Stomach smooth muscle (tissue), 2 donors: ENCODE results near the gene METTL23.

Experiments
- H3K27ac ChIP-seq: one replicate; pipeline ENCODE4 v1.7.0; 2013; ENCODE audit warnings: mild to moderate bottlenecking, low read length, inconsistent platforms
- H3K27me3 ChIP-seq, 2 donors: one replicate each; pipeline ENCODE4 v1.7.0; 2013; ENCODE audit warnings: low read length in 2 of 2; ENCODE audit not compliant: insufficient read depth in 2 of 2, control insufficient read depth in 1 of 2
- H3K36me3 ChIP-seq, 2 donors: one replicate each; pipeline ENCODE4 v1.7.0; 2013; ENCODE audit warnings: low read length in 2 of 2; ENCODE audit not compliant: control insufficient read depth in 2 of 2, insufficient read depth in 2 of 2
- H3K4me1 ChIP-seq: one replicate; pipeline ENCODE4 v1.7.0; 2013; ENCODE audit warnings: low read length; ENCODE audit not compliant: control insufficient read depth, insufficient read depth
- H3K4me3 ChIP-seq, 2 donors: one replicate each; pipeline ENCODE4 v1.7.0; 2013; ENCODE audit warnings: low read length in 2 of 2
- H3K9ac ChIP-seq, 2 donors: one replicate each; pipeline ENCODE4 v1.7.0; 2013; ENCODE audit warnings: low read length in 2 of 2, mild to moderate bottlenecking in 1 of 2
- H3K9me3 ChIP-seq, 2 donors: one replicate each; pipeline ENCODE4 v1.7.0; 2013; ENCODE audit warnings: low read length in 2 of 2; ENCODE audit not compliant: control insufficient read depth in 2 of 2
- donor health status: healthy.
- donor health status: Pancreatic carcinoma.

Gene METTL23

DNA sequence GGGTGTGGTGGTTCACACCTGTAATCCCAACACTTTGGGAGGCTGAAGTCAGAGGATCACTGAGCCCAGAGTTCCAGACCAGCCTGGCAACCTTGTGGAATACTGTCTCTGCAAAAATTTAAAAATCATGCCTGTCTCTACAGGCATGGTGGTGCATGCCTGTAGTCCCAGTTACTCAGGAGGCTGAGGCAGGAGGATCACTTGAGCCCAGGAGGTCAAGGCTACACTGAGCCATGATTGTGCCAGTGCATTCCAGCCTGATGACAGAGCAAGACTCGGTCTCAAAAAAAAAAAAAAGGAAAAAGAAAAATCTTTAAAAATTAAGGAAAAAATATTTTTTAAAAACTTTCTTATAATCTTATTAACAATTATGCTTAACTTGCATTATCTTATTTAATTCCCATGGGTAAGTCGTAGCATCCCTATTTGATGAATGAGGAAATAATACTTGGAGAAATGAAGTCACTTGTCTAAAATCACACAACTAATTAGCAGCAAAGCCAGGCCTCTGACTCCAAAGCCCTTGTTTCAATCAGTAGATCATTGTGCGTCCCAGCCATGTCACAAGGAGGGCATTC lies 24.9 kb downstream of the METTL23 start:
- H3K27ac ChIP-seq, result no peak overlapping the region
- H3K4me1 ChIP-seq, result no peaks in the 10 kb centered on the region
- H3K9me3 ChIP-seq, result no peaks in the 10 kb centered on the region
- no peak overlapping the region for H3K9ac ChIP-seq
- no peaks in the 10 kb centered on the region for H3K27me3 ChIP-seq
- peaks cover 9 to 13% of the 10 kb centered on the region in 2 donors for H3K36me3 ChIP-seq
- H3K4me3 ChIP-seq, result no peak overlapping the region

DNA sequence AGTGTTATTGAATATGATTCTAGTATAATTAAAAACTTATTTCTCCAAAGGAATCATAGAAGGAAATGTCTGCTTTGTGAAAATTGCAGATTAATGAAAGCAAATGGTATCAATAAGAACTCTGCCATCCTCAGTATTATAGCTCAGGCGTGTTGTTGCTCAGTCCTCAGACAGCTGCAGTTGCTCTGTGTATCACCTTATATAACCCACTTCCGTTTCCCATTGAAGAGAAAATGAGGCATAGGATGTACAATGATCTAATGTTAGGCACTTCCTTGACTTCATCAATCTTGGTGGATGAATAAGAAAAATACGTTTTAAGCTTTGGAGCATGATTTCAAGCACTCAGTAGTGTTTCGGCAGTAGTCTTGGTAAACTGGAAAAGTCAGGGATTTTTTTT lies 25.4 kb downstream of the METTL23 start:
- Histone ChIP-seq H3K4me1 (no peaks in the 10 kb centered on the region), H3K9me3 (no peaks in the 10 kb centered on the region), H3K36me3 (peaks cover 10 to 15% of the 10 kb centered on the region in 2 donors), H3K27ac (no peak overlapping the region), H3K9ac (no peak overlapping the region), H3K4me3 (no peak overlapping the region), H3K27me3 (no peaks in the 10 kb centered on the region)

DNA sequence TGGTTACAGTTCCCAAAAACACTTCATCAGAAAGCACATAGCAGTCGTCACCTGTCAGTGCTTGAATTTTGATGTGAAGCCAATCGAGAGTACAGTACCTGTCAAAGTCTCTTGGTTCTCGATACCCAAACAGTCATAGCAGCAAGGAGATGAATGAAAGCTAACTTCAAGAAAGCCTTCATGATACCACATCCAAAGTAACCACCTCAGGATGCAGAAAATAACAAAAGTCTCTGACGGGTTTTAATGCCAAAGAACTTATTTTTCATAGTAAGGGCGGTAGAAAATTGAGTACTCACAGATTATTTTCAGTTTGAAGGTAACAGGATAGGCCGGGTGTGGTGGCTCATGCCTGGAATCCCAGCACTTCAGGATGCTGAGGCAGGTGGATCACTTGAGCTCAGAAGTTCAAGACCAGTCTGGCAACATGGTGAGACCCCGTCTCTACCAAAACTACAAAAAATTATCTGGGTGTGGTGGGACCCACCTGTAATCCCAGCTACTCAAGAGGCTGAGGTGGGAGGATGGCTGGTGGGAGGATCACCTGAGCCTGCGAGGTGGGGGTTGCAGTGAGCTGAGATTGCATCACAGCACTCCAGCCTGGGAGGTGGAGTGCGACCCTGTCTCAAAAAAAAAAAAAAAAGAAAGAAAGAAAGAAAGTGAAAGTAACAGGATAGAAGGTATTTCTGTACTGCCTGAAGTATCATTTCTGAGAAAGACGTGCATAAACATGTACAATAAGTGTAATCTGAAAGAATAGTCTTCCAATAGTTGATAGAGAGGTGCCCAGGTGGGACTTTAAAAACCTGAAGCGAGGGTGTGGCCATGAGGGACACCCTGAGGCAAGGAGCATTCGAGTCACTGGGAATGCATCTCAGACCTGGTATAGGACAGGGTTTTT lies 26.7 kb downstream of the METTL23 start:
- Histone ChIP-seq H3K9ac (no peak overlapping the region), H3K27ac (no peak overlapping the region)

DNA sequence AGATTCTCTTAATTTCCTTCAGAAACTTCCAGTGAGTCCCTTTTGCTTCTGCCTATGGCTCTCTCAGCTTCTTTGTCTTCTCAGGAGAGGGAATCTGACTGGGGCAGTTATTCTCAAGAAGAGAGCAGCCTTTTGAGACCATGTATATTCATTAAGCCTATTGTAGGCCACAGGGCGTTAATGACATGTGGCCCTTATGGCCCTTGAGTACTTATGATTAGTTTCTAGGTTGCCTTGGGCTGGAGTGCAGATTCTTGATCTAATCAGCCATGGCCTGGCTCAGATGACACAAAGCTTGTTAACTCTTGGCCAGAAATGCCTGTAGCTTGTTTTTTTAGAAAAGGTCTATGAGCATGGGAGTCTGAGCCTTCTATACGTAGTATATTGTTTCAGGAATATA lies 28.6 kb downstream of the METTL23 start:
- no peak overlapping the region for H3K4me3 ChIP-seq
- H3K9me3 ChIP-seq, result no peaks in the 10 kb centered on the region
- H3K27me3 ChIP-seq, result no peaks in the 10 kb centered on the region
- H3K36me3 ChIP-seq, result peaks cover 10 to 13% of the 10 kb centered on the region in 2 donors
- no peak overlapping the region for H3K27ac ChIP-seq
- H3K9ac ChIP-seq, result no peak overlapping the region
- no peaks in the 10 kb centered on the region for H3K4me1 ChIP-seq

More for the DNA sequence above, 26.7 kb downstream of the METTL23 start:
- peaks cover 13 to 17% of the 10 kb centered on the region in 2 donors for H3K36me3 ChIP-seq
- H3K27me3 ChIP-seq, result no peaks in the 10 kb centered on the region
- no peaks in the 10 kb centered on the region for H3K9me3 ChIP-seq
- no peak overlapping the region for H3K4me3 ChIP-seq
- H3K4me1 ChIP-seq, result no peaks in the 10 kb centered on the region

DNA sequence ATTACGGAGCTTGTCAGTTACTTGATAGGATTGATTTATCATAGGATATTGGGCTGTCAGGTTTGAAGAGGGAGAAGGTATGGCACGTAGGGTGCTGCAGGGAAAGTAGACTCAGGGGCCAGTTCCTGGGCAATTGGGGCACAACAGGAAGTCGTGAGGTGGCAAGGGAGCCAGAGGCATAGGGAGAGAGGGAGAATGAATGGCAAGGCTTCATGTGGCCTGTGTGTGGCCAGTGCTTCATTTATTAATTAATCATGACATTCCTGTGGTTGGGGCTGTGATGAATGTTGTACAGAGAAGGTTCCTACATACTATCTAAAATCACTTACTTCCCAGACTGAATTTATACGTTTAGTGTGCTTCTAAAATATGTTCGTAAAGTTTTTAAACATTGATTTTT lies 30.6 kb downstream of the METTL23 start:
- Histone ChIP-seq H3K4me1 (no peaks in the 10 kb centered on the region), H3K27ac (no peak overlapping the region), H3K27me3 (no peaks in the 10 kb centered on the region), H3K9ac (no peak overlapping the region), H3K36me3 (peaks cover 8 to 12% of the 10 kb centered on the region in 2 donors), H3K9me3 (no peaks in the 10 kb centered on the region), H3K4me3 (no peak overlapping the region)

DNA sequence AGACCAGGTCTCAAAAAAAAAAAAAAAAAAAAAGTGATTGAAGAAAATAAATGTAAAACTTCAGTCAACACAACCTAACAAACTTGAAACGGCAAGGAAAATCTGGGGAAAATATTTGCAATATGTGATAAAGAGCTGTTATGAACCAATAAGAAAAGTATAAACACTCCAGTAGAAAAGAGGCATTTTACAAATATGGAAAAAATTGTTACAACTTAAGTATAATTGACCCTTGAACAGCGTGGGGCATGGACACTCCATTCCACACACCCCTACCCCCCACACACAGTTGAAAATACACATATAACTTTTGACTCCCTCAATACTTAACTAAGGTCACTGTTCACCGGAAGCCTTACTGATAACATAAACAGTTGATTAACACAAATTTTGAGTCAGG lies 31.9 kb downstream of the METTL23 start:
- no peaks in the 10 kb centered on the region for H3K4me1 ChIP-seq
- peaks cover 8 to 12% of the 10 kb centered on the region in 2 donors for H3K36me3 ChIP-seq
- no peak overlapping the region for H3K9ac ChIP-seq
- no peaks in the 10 kb centered on the region for H3K27me3 ChIP-seq
- no peak overlapping the region for H3K27ac ChIP-seq
- no peak overlapping the region for H3K4me3 ChIP-seq
- no peaks in the 10 kb centered on the region for H3K9me3 ChIP-seq

DNA sequence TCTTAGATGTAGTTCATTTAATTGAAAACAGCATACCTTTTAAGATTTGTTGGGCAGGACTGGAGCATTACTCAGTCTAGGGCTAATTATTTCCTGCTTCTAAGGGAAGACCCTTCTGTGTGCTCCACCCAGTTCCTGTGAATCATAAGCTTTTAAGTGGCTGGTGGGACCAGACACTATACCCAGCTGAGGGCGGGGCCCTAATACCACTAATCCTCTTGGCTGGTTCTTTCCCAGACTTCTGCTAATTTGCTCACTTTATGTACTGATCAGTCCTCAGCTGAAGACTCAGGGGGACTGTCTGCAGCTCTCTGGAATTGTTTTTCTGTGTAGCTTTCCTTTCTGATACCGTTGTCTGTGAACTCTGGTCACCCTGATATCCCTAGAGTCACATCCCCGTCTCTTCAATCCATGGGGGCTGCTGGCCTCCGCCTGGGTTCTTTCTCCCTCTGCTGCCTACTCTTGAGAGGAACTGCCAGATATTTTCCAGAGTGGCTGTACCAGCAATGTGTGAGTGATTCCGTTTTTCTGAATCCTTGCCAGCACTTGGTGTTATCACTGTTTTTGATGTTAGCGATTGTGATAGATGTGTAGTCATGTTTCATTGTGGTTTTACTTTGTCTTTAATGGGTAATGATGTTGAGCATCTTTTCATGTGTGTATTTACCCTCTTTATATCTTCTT lies 46.3 kb downstream of the METTL23 start:
- Histone ChIP-seq H3K27ac (no peak overlapping the region), H3K9ac (no peak overlapping the region), H3K9me3 (no peaks in the 10 kb centered on the region), H3K36me3 (peaks cover 21 to 29% of the 10 kb centered on the region in 2 donors), H3K4me1 (no peaks in the 10 kb centered on the region), H3K4me3 (no peak overlapping the region), H3K27me3 (no peaks in the 10 kb centered on the region)

DNA sequence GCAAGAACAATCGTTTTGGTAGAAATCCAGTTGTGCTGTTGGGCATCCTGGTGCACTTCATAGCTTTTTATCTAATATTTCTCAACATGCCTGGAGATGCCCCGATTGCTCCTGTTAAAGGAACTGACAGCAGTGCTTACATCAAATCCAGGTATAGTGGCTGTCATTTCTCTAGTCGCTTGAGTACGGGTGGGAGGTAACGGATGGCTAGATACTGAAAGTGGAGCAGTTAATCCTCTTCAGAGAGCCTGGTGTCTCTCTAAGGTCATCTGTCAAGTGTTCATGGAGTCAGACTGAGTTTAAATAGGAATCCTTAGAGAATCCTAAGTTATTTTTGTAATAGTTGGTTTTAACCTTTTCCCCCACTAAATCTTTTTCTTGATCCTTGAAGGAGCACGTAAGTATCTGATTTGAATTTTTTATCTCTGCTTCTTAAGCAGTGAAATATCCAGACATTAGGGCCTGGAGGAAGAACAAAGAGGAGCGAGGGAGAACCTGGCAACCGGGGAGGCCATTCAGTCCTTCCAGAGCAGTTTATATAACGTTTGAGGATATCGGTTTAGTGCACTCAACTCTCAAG lies 48.5 kb downstream of the METTL23 start:
- peaks cover 21 to 26% of the 10 kb centered on the region in 2 donors for H3K36me3 ChIP-seq
- no peaks in the 10 kb centered on the region for H3K9me3 ChIP-seq
- no peak overlapping the region for H3K4me3 ChIP-seq
- no peaks in the 10 kb centered on the region for H3K27me3 ChIP-seq
- no peak overlapping the region for H3K9ac ChIP-seq
- no peak overlapping the region for H3K27ac ChIP-seq
- H3K4me1 ChIP-seq, result no peaks in the 10 kb centered on the region

DNA sequence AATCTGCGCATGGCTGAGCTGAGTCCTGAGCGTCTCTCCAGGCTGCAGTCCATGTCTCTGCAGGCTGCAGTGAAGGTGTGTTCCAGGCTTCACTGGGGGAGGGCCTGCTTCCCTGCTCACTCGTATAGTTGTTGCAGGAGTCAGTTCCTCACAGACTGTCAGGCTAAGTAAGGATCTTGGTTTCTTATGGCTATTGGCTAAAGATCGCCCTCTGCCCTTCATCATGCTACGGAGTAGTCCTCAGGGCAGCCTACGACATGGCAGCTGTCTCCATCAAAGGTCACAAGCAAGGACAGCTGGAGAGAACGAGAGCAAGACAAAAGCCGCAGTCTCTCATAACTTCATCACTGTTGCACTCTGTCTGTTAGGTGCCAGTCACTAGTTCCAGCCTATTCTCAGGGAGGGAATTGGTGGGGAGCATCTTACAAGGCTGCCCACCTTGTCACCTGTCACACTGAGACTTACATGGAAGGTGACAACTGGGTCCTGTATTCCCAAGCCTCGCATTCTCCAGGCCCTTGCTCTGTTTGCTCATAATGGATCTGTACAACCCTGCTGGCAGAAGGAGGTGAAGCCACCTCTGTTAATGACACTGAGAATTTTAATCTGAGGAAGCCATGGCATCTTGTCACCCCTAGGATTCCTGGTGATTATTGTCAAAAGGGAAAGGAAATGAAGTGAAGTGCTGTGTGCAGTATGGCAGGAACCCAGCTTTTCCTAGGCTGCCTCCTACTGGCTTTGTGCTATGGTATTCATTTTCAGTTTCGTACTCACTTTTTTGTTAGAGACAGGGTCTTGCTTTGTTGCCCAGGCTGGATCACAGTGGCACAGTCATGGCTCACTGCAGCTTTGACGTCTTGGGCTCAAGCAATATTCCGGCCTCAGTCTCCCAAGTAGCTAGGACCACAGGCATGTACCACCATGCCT lies 54.7 kb downstream of the METTL23 start:
- Histone ChIP-seq H3K36me3 (peaks cover 5 to 15% of the 10 kb centered on the region in 2 donors), H3K9ac (no peak overlapping the region)

DNA sequence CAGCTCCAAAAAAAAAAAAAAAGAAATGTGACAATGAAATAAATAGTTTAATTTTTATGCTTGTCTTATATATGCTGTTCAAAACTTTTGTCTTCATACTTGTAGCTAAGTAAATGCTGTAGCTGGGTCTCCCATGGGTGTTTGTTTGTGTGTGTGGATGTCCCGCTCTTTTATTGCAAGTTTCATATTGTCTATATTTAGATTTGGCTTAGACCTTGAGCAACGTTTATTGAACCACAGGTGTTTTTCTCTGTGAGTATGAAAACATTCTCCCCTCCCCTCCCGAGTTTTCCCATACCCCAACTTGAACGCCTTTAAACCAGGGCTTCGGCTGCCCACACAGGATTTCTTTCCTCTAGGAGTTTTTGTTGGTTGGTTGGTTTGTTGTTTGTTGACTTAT lies 56.5 kb downstream of the METTL23 start:
- H3K36me3 ChIP-seq, result peaks cover 5 to 11% of the 10 kb centered on the region in 2 donors
- H3K9me3 ChIP-seq, result no peaks in the 10 kb centered on the region
- no peak overlapping the region for H3K9ac ChIP-seq

More for the DNA sequence above, 54.7 kb downstream of the METTL23 start:
- no peaks in the 10 kb centered on the region for H3K4me1 ChIP-seq
- no peak overlapping the region for H3K4me3 ChIP-seq
- no peaks in the 10 kb centered on the region for H3K9me3 ChIP-seq
- no peak overlapping the region for H3K27ac ChIP-seq
- no peaks in the 10 kb centered on the region for H3K27me3 ChIP-seq

More for the DNA sequence above, 56.5 kb downstream of the METTL23 start:
- Histone ChIP-seq H3K4me1 (no peaks in the 10 kb centered on the region), H3K27me3 (no peaks in the 10 kb centered on the region), H3K4me3 (no peak overlapping the region), H3K27ac (no peak overlapping the region)
